ENCODE measurements around the gene B4GALNT2.
A peak's percentile ranks its signal among the peaks of the same experiment; 100 is the strongest.
"Not testable (repeated sequence)": the region's sequence is repeated elsewhere in the genome, so short reads cannot be mapped to it uniquely, and the experiment has no call there.

B4GALNT2 gene

DNA sequence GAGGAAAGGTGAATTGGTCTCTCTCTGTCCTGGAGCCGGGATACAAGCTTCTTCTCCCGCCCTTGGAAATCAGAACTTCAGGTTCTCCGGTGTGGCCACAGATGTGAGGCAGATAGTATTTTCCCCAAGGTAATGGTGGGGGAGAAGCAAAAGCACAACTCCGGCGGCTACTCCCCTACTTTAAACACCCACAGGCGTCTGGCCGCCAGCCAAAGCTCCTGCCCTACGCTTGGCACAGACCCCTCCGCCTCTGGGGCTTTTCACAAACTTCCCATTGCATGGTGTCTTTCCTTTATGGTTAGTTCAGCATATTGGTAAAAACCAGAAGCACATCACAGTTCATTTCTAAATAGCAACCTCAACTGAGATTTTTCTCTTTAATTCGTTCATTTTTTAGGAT is 39.4 kb upstream of the B4GALNT2 start:
- no peak overlapping the region for H3K4me3 ChIP-seq (ENCODE audit: low read length)
- DNase-seq (ENCODE audit: low read depth), result no peak
- TF ChIP-seq CTCF (conservative IDR thresholded peaks at IDR 0.05; ENCODE audit: low read length), result no peak

- no peak for TF ChIP-seq CTCF (conservative IDR thresholded peaks at IDR 0.05; ENCODE audit: low read length)
- no peak for DNase-seq (ENCODE audit: low read depth)
- H3K4me3 ChIP-seq (ENCODE audit: low read length), result no peak overlapping the region
Measured at GRCh38 chr17:49100601-49101000, 32.0 kb upstream of the B4GALNT2 start.

DNA sequence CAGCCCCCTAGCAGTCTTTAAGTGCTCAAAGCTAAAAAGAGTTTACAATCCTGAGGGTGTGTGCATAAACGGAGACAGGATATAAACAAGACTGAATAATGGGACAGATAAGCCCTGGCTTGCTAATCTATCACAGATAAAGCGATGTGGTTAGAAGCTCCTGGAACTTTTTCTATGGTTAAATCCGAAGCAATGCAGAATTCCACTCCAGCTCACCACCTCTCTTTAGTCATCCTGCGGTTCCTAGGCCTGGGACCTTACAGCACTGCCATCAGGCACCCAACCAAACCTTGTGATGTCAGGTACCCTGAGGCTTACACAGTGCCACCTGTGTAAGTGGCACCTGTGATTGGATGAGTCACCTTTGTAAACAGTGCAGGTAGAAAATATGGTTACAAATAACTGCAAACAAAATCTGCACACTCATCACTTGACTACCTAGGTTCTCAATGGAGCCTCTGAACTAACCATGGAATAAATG is 31.5 kb upstream of the B4GALNT2 start:
- no peak for TF ChIP-seq CTCF (conservative IDR thresholded peaks at IDR 0.05; ENCODE audit: low read length)
- H3K4me3 ChIP-seq (ENCODE audit: low read length), result no peak overlapping the region
- no peak for DNase-seq (ENCODE audit: low read depth)

GRCh38 chr17:49103360-49103759 is 29.2 kb upstream of the B4GALNT2 start:
- not testable (repeated sequence) for DNase-seq (ENCODE audit: low read depth); H3K4me3 ChIP-seq (ENCODE audit: low read length)

GRCh38 chr17:49104511-49105074 is 28.0 kb upstream of the B4GALNT2 start:
- no peak for TF ChIP-seq CTCF (conservative IDR thresholded peaks at IDR 0.05; ENCODE audit: low read length)
- peak; percentile 49 for DNase-seq (ENCODE audit: low read depth)
- H3K4me3 ChIP-seq (ENCODE audit: low read length), result no peak overlapping the region

- DNase-seq (ENCODE audit: low read depth), result peak; percentile 39
- no peak overlapping the region for H3K4me3 ChIP-seq (ENCODE audit: low read length)
- no peak for TF ChIP-seq CTCF (conservative IDR thresholded peaks at IDR 0.05; ENCODE audit: low read length)
Measured at GRCh38 chr17:49106321-49107210, 26.0 kb upstream of the B4GALNT2 start.

GRCh38 chr17:49107211-49107557 is 25.4 kb upstream of the B4GALNT2 start:
- no peak overlapping the region for H3K4me3 ChIP-seq (ENCODE audit: low read length)
- DNase-seq (ENCODE audit: low read depth), result no peak
- no peak for TF ChIP-seq CTCF (conservative IDR thresholded peaks at IDR 0.05; ENCODE audit: low read length)
